Naive thymus-derived CD4-positive, alpha-beta T cell (primary cell): ENCODE measurements around the gene ARHGEF33. TPM values are rescaled to one million over a fixed set of nuclear protein-coding genes. Genes with fewer than 3 reads are reported as not detected.
A peak's percentile ranks its signal among the peaks of the same experiment; 100 is the strongest.

Experiments used
- ATAC-seq: fragments of 150-1000 bp; cut with Tn5 transposase; 2 replicates; pipeline ENCODE4 v1.10.0; 2021; ENCODE audit warnings: mild to moderate bottlenecking, moderate library complexity
- CTCF ChIA-PET: fragments of 350-600 bp; sonication (Branson Sonifier 250); formaldehyde crosslinking; loops from one replicate; lab custom pipeline; 2021; ENCODE audit warnings: antibody characterized with exemption; lab: Charles Lee
- POLR2A ChIA-PET: fragments of 350-600 bp; sonication (Branson Sonifier 250); formaldehyde crosslinking; loops from one replicate; lab custom pipeline; 2021; ENCODE audit warnings: antibody characterized with exemption, inconsistent platforms; lab: Charles Lee
- DNase-seq, 9 donors: peaks; one replicate each; pipeline versions ENCODE4 v3.0.0 to v3.0.0-alpha.2; 2020 to 2022; ENCODE audit warnings: mixed read lengths in 1 of 9
- H3K27ac ChIP-seq: one replicate; pipeline ENCODE4 v1.7.0; 2013; ENCODE audit warnings: mild to moderate bottlenecking, low read depth, low read length, moderate library complexity
- H3K27me3 ChIP-seq, 2 donors: one replicate each; pipeline ENCODE4 v1.7.0; 2013; ENCODE audit warnings: low read length in 2 of 2, mild to moderate bottlenecking in 2 of 2, moderate library complexity in 2 of 2; ENCODE audit not compliant: control insufficient read depth in 2 of 2, insufficient read depth in 2 of 2
- H3K36me3 ChIP-seq, 3 experiments: 1 replicate in 2 of 3; 2 replicates in 1 of 3; pipeline ENCODE4 v1.7.0; 2013; ENCODE audit warnings: low read length in 3 of 3, mild to moderate bottlenecking in 3 of 3, moderate library complexity in 1 of 3; ENCODE audit not compliant: insufficient read depth in 3 of 3, control insufficient read depth in 2 of 3
- H3K4me1 ChIP-seq, 2 donors: one replicate each; pipeline ENCODE4 v1.7.0; 2013; ENCODE audit warnings: low read length in 2 of 2, mild to moderate bottlenecking in 2 of 2, moderate library complexity in 1 of 2; ENCODE audit not compliant: control insufficient read depth in 2 of 2, insufficient read depth in 2 of 2
- H3K4me3 ChIP-seq: 2 replicates; pipeline ENCODE4 v1.7.0; 2013; ENCODE audit warnings: mild to moderate bottlenecking, low read length
- H3K9me3 ChIP-seq, 3 experiments: 1 replicate in 2 of 3; 2 replicates in 1 of 3; pipeline ENCODE4 v1.7.0; 2013; ENCODE audit warnings: low read length in 3 of 3; ENCODE audit not compliant: control insufficient read depth in 2 of 3
- H3K27ac Mint-ChIP-seq, 9 donors: one replicate each; pipeline ENCODE4 v1.8.0; 2020 to 2022; ENCODE audit warnings: mixed read lengths in 9 of 9, mild to moderate bottlenecking in 8 of 9, moderate library complexity in 5 of 9, inconsistent platforms in 2 of 9
- H3K27me3 Mint-ChIP-seq, 5 donors: one replicate each; pipeline ENCODE4 v1.8.0; 2021 to 2022; ENCODE audit warnings: mixed read lengths in 5 of 5, mild to moderate bottlenecking in 1 of 5
- H3K36me3 Mint-ChIP-seq, 5 donors: one replicate each; pipeline ENCODE4 v1.8.0; 2020 to 2022; ENCODE audit warnings: mixed read lengths in 5 of 5, mild to moderate bottlenecking in 3 of 5, inconsistent platforms in 1 of 5
- H3K4me1 Mint-ChIP-seq, 7 donors: one replicate each; pipeline ENCODE4 v1.8.0; 2020 to 2022; ENCODE audit warnings: mixed read lengths in 7 of 7, mild to moderate bottlenecking in 3 of 7, inconsistent platforms in 1 of 7
- H3K4me3 Mint-ChIP-seq, 10 donors: one replicate each; pipeline ENCODE4 v1.8.0; 2020 to 2022; ENCODE audit warnings: mild to moderate bottlenecking in 10 of 10, mixed read lengths in 10 of 10, moderate library complexity in 6 of 10, inconsistent platforms in 2 of 10
- H3K9me3 Mint-ChIP-seq, 11 donors: one replicate each; pipeline ENCODE4 v1.8.0; 2020 to 2022; ENCODE audit warnings: mixed read lengths in 11 of 11, mild to moderate bottlenecking in 4 of 11, inconsistent platforms in 1 of 11, moderate library complexity in 1 of 11
- intact Hi-C, 2 donors: fragments of 100-400 bp; cut with micrococcal nuclease; formaldehyde crosslinking; loops; one replicate each; pipeline ENCODE4 v1.15.1; 2023
- polyA plus RNA-seq, 2 donors: library from polyadenylated mRNA; unstranded; fragments of 300-500 nt; fragmentation: Illumina TruSeq; gene quantifications; one replicate each; pipeline ENCODE4 v1.2.3, GENCODE V29; 2021
- total RNA-seq, 6 experiments: library from RNA in 5 of 6; stranded (reverse) in 5 of 6; gene quantifications; 1 replicate in 5 of 6; 2 replicates in 1 of 6; pipeline ENCODE4 v1.2.3 and lab custom pipeline; 2021 to 2026

The ARHGEF33 gene
- total and polyA plus RNA-seq, 7 experiments from 2014 or later: 0.11 to 0.84 (median 0.69) TPM; not detected in 4

DNA sequence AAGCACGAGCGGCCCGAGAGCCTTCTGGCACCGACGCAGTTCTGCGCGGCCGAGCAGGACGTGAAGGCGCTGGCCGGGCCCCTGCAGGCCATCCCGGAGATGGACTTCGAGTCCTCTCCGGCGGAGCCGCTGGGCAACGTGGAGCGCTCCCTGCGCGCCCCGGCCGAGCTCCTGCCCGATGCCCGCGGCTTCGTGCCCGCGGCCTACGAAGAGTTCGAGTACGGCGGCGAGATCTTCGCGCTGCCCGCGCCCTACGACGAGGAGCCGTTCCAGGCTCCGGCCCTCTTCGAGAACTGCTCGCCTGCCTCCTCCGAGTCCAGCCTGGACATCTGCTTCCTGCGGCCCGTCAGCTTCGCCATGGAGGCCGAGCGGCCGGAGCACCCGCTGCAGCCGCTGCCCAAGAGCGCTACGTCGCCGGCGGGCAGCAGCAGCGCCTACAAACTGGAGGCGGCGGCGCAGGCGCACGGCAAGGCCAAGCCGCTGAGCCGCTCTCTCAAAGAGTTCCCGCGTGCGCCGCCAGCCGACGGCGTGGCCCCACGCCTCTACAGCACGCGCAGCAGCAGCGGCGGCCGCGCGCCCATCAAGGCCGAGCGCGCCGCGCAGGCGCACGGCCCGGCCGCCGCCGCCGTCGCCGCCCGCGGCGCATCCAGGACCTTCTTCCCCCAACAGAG, 70.4 kb downstream of the ARHGEF33 start:
- H3K9me3 ChIP-seq: no peaks in the 10 kb centered on the region
- peaks cover 0 to 10% (median 4%) of the 10 kb centered on the region in 7 donors for H3K4me1 Mint-ChIP-seq
- no peaks in the 10 kb centered on the region for H3K36me3 ChIP-seq
- H3K27ac ChIP-seq: no peak overlapping the region
- peaks cover 0 to 3% (median 0%) of the 10 kb centered on the region in 5 donors for H3K36me3 Mint-ChIP-seq
- DNase-seq (peak; percentile 30 to 71 (median 47)), ATAC-seq (peak; percentile 98)
- peak overlapping the region in 9 of 10 donors; percentile 21 to 76 (median 58) for H3K4me3 Mint-ChIP-seq
- POLR2A ChIA-PET: no interaction called here
- intact Hi-C loops: loop anchor here in 1 of 2 donors (1.0 kb wide), 1 partner anchor 182 kb away; the partner anchor contains the start of gene GEMIN6
- H3K9me3 Mint-ChIP-seq: peaks cover 0 to 4% (median 0%) of the 10 kb centered on the region in 11 donors
- no peak overlapping the region for H3K27ac Mint-ChIP-seq
- H3K27me3 ChIP-seq: no peaks in the 10 kb centered on the region
- H3K4me3 ChIP-seq: peak overlapping the region; percentile 17
- H3K27me3 Mint-ChIP-seq: peaks cover 24 to 68% (median 30%) of the 10 kb centered on the region in 5 donors
- CTCF ChIA-PET: interaction anchor here (0.9 kb wide), 1 partner anchor 12 kb away, joined by 3 read pairs; no protein-coding TSS in a partner anchor
- H3K4me1 ChIP-seq: no peaks in the 10 kb centered on the region

- Histone ChIP-seq H3K9me3 (no peaks in the 10 kb centered on the region), H3K36me3 (no peaks in the 10 kb centered on the region), H3K4me3 (peak overlapping the region; percentile 27), H3K27ac (no peak overlapping the region), H3K27me3 (no peaks in the 10 kb centered on the region), H3K4me1 (no peaks in the 10 kb centered on the region)
- ATAC-seq (no peak), DNase-seq (peak in 2 of 9 donors; percentile 2 to 9)
- intact Hi-C loops: loop anchor here in 1 of 2 donors (1.0 kb wide), 1 partner anchor 182 kb away; the partner anchor contains the start of gene GEMIN6
- H3K4me3 Mint-ChIP-seq: peak overlapping the region; percentile 40 to 76 (median 51)
- POLR2A ChIA-PET: no interaction called here
- H3K4me1 Mint-ChIP-seq: peaks cover 0 to 10% (median 4%) of the 10 kb centered on the region in 7 donors
- peaks cover 0 to 4% (median 0%) of the 10 kb centered on the region in 11 donors for H3K9me3 Mint-ChIP-seq
- H3K36me3 Mint-ChIP-seq: peaks cover 0 to 3% (median 0%) of the 10 kb centered on the region in 5 donors
- H3K27me3 Mint-ChIP-seq: peaks cover 24 to 64% (median 29%) of the 10 kb centered on the region in 5 donors
- CTCF ChIA-PET: no interaction called here
- no peak overlapping the region for H3K27ac Mint-ChIP-seq
Observed at GRCh38 chr2:38960609-38961320, 71.1 kb downstream of the ARHGEF33 start.

- H3K27ac Mint-ChIP-seq: no peak overlapping the region
- no peaks in the 10 kb centered on the region for H3K9me3 Mint-ChIP-seq
- Histone ChIP-seq H3K27me3 (no peaks in the 10 kb centered on the region), H3K4me3 (no peak overlapping the region), H3K9me3 (no peaks in the 10 kb centered on the region), H3K4me1 (no peaks in the 10 kb centered on the region), H3K36me3 (no peaks in the 10 kb centered on the region), H3K27ac (no peak overlapping the region)
- ChIA-PET CTCF (no interaction called here), POLR2A (no interaction called here)
- intact Hi-C loops: no loop called here
- no peak overlapping the region for H3K4me3 Mint-ChIP-seq
- DNase-seq: no peak
- H3K36me3 Mint-ChIP-seq: peaks cover 0 to 3% (median 0%) of the 10 kb centered on the region in 5 donors
- no peak for ATAC-seq
- peaks cover 6 to 41% (median 15%) of the 10 kb centered on the region in 5 donors for H3K27me3 Mint-ChIP-seq
- peaks cover 0 to 3% (median 0%) of the 10 kb centered on the region in 7 donors for H3K4me1 Mint-ChIP-seq
Observed at GRCh38 chr2:38966006-38966405, 76.3 kb downstream of the ARHGEF33 start.

GRCh38 chr2:38966678-38967077, 77.0 kb downstream of the ARHGEF33 start:
- Mint-ChIP-seq H3K9me3 (no peaks in the 10 kb centered on the region), H3K36me3 (peaks cover 0 to 4% (median 0%) of the 10 kb centered on the region in 5 donors), H3K4me1 (peaks cover 0 to 1% (median 0%) of the 10 kb centered on the region in 7 donors), H3K4me3 (no peak overlapping the region), H3K27ac (no peak overlapping the region), H3K27me3 (peaks cover 4 to 34% (median 9%) of the 10 kb centered on the region in 5 donors)
- ChIA-PET CTCF (no interaction called here), POLR2A (no interaction called here)
- Histone ChIP-seq H3K9me3 (no peaks in the 10 kb centered on the region), H3K4me3 (no peak overlapping the region), H3K36me3 (no peaks in the 10 kb centered on the region), H3K4me1 (no peaks in the 10 kb centered on the region), H3K27ac (no peak overlapping the region), H3K27me3 (no peaks in the 10 kb centered on the region)
- ATAC-seq: no peak
- DNase-seq: no peak
- intact Hi-C loops: no loop called here

GRCh38 chr2:38968021-38968420, 78.3 kb downstream of the ARHGEF33 start:
- Mint-ChIP-seq H3K4me3 (no peak overlapping the region), H3K4me1 (no peaks in the 10 kb centered on the region), H3K27me3 (peaks cover 0 to 24% (median 1%) of the 10 kb centered on the region in 5 donors), H3K9me3 (no peaks in the 10 kb centered on the region), H3K36me3 (peaks cover 0 to 6% (median under 1%) of the 10 kb centered on the region in 5 donors), H3K27ac (no peak overlapping the region)
- Histone ChIP-seq H3K27ac (no peak overlapping the region), H3K9me3 (no peaks in the 10 kb centered on the region), H3K4me1 (no peaks in the 10 kb centered on the region), H3K36me3 (no peaks in the 10 kb centered on the region), H3K4me3 (no peak overlapping the region), H3K27me3 (no peaks in the 10 kb centered on the region)
- intact Hi-C loops: no loop called here
- ChIA-PET POLR2A (no interaction called here), CTCF (no interaction called here)
- ATAC-seq: no peak
- no peak for DNase-seq

DNA sequence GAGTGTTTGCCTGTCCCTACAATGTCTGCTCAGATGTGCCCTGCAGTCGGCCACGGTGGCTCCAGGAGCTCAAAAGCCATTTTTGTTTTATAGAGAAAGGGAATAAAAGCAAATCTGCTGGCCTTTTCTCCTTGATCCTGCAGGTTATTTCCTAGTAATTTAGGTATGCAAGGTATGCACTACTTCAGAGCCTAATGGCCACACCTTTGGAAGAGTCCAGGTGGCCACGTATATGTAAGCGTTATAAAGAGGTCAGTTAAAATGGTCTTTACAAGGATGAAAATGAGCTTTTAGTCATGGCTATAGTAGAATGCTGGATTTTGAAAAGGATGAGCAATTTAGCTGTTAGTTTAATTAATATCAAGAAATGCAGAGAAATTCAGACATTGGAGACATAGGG, 81.7 kb downstream of the ARHGEF33 start:
- no peak overlapping the region for H3K4me3 Mint-ChIP-seq
- DNase-seq (no peak), ATAC-seq (no peak)
- CTCF ChIA-PET: no interaction called here
- POLR2A ChIA-PET: no interaction called here
- peaks cover 0 to 6% (median under 1%) of the 10 kb centered on the region in 5 donors for H3K36me3 Mint-ChIP-seq
- no peaks in the 10 kb centered on the region for H3K4me1 ChIP-seq
- no peaks in the 10 kb centered on the region for H3K36me3 ChIP-seq
- intact Hi-C loops: no loop called here
- H3K9me3 Mint-ChIP-seq: no peaks in the 10 kb centered on the region
- no peaks in the 10 kb centered on the region for H3K4me1 Mint-ChIP-seq
- no peak overlapping the region for H3K27ac ChIP-seq
- no peak overlapping the region for H3K27ac Mint-ChIP-seq
- H3K9me3 ChIP-seq: no peaks in the 10 kb centered on the region
- H3K4me3 ChIP-seq: no peak overlapping the region
- H3K27me3 Mint-ChIP-seq: peaks cover 0 to 11% (median 0%) of the 10 kb centered on the region in 5 donors
- H3K27me3 ChIP-seq: no peaks in the 10 kb centered on the region
